ENCODE results near the gene NFIB. TPM values are rescaled to one million over a fixed set of nuclear protein-coding genes. Genes with fewer than 3 reads are reported as not detected.

Gene NFIB
- total RNA-seq, 1 experiment from 2014 or later: 11.3 TPM

DNA sequence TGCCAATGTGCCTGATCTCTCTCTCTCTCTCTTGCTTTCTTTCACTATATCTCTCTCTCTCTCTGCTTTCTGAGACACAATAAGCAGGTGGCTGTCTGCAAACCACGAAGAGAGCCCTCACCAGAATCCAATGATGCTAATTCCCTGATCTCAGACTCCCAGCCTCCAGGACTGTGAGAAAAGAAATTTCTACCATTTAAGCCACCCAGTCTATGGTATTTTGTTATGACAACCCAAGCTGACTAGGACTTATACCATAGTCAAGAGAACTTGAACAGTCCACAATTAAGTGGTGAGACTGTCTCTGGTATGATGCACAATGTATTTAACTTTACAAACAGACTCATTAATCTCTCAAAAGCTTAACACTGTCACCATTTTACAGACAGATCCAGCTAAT is 67.0 kb downstream of the NFIB start:
- no peak for DNase-seq (ENCODE audit: low spot score)

GRCh38 chr9:14245901-14246525 is 67.9 kb downstream of the NFIB start:
- DNase-seq (ENCODE audit: low spot score): peak; percentile 36

DNA sequence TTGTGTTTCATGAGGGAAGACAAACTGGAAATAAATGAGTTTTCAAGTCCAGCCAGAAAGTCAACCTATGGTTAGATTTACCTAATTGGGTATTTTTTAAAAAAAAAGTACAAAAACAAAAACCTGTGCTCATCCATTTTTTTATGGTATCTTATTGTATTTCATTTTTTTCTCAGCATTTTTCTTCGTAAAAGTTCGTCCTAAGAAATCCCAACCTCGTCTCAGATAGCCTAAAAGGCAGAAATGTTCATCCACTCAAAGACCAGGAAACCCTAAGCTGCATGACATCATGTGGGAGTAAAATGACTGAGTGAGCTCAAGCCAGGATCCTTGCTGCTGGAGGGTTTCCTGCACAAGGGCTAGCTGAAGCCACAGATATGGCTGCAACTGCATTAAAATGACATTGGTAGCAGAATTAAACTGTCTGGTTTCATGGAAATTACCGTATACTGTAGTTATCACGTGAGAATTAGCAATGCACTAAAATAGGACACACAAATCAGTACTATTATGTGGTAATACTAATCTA is 70.4 kb downstream of the NFIB start:
- no peak for DNase-seq (ENCODE audit: low spot score)

GRCh38 chr9:14242150-14242805 is 71.7 kb downstream of the NFIB start:
- no peak for DNase-seq (ENCODE audit: low spot score)

- DNase-seq (ENCODE audit: low spot score): no peak
Observed at GRCh38 chr9:14240537-14240936, 73.4 kb downstream of the NFIB start.

DNA sequence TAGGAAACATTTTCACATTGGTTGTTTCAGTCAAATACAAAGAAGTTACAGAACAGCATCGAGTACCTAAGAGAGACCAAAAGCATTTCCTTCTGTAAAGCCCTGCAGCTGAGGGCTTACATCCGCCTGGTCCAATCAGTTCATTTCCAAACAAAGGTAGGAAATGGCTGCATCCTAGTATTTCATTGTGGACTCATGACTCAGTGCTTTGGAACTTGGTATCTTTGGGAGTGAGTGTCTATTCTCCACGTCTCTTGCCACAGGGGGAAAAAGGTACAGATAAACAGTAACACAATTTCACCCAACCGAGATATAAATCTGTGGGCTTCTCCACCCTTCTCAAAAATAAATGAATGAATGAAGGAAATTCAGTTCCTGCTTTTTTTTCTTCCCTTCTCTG is 75.4 kb downstream of the NFIB start:
- peak; percentile 65 for DNase-seq (ENCODE audit: low spot score)

- peak; percentile 31 for DNase-seq (ENCODE audit: low spot score)
Observed at GRCh38 chr9:14238079-14238478, 75.9 kb downstream of the NFIB start.

- no peak for DNase-seq (ENCODE audit: low spot score)
Observed at GRCh38 chr9:14236591-14236990, 77.3 kb downstream of the NFIB start.

- DNase-seq (ENCODE audit: low spot score): no peak
Observed at GRCh38 chr9:14232111-14232510, 81.8 kb downstream of the NFIB start.

- no peak for DNase-seq (ENCODE audit: low spot score)
Observed at GRCh38 chr9:14231196-14231990, 82.5 kb downstream of the NFIB start.

GRCh38 chr9:14228602-14229001 is 85.3 kb downstream of the NFIB start:
- no peak for DNase-seq (ENCODE audit: low spot score)

GRCh38 chr9:14226855-14227532 is 86.9 kb downstream of the NFIB start:
- no peak for DNase-seq (ENCODE audit: low spot score)

- no peak for DNase-seq (ENCODE audit: low spot score)
Observed at GRCh38 chr9:14223081-14223480, 90.9 kb downstream of the NFIB start.

- no peak for DNase-seq (ENCODE audit: low spot score)
Observed at GRCh38 chr9:14222149-14222835, 91.6 kb downstream of the NFIB start.

- DNase-seq (ENCODE audit: low spot score): peak; percentile 85
Observed at GRCh38 chr9:14221558-14221957, 92.4 kb downstream of the NFIB start.

GRCh38 chr9:14221119-14221518 is 92.8 kb downstream of the NFIB start:
- no peak for DNase-seq (ENCODE audit: low spot score)

- no peak for DNase-seq (ENCODE audit: low spot score)
Observed at GRCh38 chr9:14220256-14220655, 93.7 kb downstream of the NFIB start.

- no peak for DNase-seq (ENCODE audit: low spot score)
Observed at GRCh38 chr9:14219850-14220249, 94.1 kb downstream of the NFIB start.

DNA sequence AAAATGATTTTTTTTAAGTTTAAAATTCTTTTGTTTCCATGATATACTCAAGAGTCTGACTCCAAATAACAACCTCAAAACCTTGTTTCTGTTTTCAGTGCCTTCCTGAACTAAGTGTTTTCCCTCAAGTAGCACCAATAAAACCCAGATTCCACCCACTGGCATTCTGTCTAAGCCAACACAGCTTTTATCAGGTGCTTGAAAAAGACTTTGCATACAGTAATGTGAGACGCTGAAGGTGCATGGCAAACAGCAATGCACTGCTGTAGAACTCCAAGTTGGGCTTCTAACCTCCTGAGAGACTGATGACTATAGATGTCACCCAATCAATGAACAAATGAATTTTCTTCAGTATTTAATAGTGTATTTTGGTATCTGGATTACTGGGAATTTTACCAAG is 95.7 kb downstream of the NFIB start:
- DNase-seq (ENCODE audit: low spot score): no peak

DNA sequence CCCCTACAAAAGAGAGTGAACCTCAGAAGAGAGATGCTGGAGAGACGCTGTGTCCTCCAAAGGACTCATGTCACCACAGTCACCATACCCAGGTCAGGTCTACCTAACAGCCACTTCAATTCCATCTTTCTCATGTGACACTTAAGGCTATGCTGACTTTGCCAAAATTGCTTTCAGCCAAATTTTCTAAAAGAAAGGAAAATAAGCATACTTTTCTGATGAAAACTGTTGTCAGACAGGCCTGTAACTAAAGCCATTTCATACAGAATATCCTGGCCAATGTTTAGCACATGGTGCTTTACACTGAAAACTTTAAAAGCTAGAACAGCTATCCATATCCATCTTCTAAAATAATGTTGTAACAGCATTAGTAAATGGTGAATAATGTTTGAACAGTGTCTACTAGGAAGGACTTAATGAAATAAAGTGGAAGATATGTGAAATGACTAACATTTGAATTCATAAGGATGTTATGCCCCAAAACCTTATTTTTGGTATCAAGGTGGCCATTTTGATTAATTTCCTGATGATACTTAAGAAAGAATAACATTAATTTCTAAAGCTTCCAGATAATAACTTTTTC is 97.2 kb downstream of the NFIB start:
- no peak for DNase-seq (ENCODE audit: low spot score)

DNA sequence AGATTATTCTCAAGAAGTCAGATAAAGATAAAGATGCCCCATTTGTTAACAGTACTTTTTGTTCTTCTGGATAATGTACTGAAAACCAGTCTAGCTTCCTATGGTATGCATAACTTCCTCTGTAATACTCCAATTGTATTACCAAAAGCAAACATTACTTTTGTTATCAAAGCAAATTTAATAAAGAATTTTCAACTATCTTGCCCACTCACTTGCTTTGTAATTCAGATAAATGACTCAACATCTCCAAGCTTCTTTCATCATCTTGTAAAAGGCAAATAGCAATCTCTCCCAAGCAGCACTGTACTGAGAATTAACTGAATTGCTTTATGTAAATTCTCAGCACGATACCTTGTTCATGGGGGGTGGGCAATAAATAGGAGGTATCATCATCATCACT is 98.3 kb downstream of the NFIB start:
- no peak for DNase-seq (ENCODE audit: low spot score)

Data from H4 (cell line).